T-helper 1 cell (primary cell): ENCODE results near the gene VAC14.
"Not testable (repeated sequence)": the region's sequence is repeated elsewhere in the genome, so short reads cannot be mapped to it uniquely, and the experiment has no call there.

Experiments used
- DNase-seq, 5 donors: peaks; one replicate each; pipeline ENCODE4 v3.0.0-alpha.2; 2012 to 2020
- total RNA-seq, 4 donors: gene quantifications; one replicate each; lab custom pipeline; 2026; lab: John Stamatoyannopoulos, UW

The VAC14 gene
- 22.5 to 47.4 (median 35.1) reads per million in 4 donors for total RNA-seq

DNA sequence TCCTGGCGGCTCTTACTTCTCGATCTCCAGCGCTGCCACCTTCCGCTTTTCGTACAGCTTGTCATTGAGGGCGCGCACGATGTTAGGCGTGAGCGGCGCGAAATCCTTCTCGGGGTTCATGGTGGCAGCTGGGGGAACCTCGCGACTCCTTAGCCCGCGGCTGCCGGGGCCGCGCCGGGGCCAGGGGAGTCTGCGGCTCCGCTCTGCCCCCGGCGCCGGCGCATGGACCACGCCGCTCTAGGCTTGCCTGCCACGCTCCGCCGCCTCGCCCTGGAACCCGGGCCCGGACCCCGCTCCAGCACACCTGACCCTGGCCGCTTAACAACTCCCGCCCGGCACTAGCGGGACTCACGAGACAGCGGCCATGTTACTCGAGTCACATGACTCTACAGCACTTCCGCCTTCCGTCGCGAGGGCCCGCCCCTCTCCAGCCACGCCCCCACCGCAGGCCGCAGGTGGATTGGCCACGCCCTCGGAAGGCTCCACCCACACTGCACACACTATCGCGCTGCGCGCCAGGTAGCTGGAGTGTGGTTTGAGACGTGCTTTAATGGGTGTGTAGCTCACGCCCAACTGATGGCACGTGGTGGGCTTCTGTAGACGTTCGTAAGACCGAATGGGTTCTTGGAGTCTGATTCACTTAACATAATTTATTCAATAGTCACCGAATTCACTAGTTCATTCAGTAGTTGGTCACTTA, at the start of gene VAC14:
Gene VAC14, minus strand, starts transcription at position 378 of the 700 bp plus-strand sequence. Its CDS starts 258 bp downstream, at position 120.
- peak; percentile 92 to 97 (median 94) for DNase-seq

DNA sequence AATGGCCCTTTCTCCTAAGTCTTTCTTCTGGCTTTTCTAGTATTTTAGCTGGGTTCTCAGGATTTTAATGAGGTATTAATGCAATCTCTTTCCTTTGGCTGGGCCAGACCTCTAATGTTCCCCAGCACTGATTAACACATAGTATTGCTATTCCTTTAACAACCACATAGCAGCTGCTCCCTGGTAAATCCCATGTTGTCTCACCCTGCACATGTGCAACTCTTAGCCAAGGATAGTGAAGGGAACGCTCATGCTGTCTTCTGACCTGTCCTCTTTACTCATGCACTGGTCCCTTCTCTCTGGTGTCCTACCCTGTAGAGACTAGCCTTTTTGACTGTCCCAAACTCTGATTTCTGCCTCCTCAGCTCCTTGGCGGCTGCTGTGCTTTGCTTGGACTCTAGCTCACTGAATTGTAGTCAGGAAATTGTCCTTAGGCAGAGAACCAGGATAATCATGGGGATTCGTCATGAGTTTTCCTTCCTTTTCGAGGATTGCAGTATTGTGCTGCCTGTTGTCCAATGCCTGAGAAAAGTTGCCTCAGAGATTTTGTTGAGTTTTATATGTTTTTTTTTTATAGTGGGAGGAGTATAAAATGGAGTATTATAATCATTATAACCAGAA, 22.6 kb upstream of the VAC14 start:
- DNase-seq = not testable (repeated sequence)

DNA sequence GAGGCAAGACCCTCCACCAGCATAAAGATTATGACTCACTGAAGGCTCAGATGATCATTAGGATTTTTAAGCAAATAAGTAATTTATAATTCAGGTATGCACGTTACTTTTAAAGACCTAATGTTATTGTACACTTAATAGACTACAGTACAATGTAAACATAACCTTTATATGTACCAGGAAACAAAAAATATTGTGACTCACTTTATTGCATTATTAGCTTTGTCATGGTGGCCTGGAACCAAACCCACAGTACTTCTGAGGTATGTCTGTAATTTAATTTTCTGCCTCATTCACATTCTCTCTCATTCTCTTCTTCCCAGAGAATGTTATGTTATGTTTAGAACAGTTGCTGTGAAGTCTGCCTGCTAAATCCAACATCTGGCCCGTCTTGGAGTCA, 21.8 kb upstream of the VAC14 start:
- not testable (repeated sequence) for DNase-seq

DNA sequence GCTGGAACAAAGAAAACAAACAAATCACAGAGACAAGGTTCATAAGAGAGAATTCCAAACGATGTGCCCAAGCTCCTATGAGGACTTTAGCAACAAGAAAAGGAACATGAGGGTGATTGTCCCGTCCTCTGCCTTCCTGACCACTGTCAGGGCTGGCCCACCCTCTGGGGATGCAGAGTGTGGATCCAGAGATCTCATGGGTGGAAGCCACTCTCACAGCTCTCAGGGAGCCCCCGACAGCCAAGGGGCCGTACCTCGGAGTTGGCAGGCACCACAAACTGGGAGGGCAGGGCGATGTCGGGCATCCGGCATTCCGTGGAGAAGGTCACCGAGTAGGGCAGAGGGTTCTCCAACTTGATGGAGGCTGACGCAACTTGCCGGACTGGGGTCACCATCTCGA, 17.1 kb upstream of the VAC14 start:
- DNase-seq = not testable (repeated sequence)

DNA sequence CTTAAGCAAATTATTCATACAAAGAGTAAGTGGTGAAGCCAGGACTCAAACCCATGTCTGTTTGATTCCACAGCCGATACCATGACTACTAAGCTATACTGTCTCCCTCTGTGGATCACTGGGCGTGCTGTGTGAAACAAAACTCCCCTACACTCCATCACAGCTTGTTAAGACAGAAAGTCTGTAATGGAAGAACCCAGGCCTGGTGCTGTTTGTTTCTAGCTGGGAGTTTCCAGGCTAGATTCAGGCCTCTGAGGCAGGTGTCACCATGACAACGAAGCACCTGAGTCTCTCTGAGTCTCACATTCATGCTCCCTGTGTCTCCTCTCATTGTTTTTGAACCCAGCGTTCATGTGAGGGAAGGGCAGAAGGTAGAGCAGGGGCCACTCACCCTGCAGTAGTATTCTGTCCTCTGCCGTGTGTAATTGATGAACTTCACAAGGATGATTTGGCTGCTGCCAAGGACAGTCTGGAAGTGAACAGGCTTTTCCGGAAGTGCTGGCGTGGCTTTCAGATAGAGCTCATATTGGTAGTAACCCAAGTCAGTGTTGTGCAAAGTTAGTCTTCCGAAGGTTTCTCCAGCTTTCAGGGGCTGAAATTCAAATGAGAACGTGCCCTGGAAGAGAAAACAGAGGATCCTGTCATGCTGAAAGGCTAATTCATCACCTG, 8.6 kb upstream of the VAC14 start:
- no peak for DNase-seq

DNA sequence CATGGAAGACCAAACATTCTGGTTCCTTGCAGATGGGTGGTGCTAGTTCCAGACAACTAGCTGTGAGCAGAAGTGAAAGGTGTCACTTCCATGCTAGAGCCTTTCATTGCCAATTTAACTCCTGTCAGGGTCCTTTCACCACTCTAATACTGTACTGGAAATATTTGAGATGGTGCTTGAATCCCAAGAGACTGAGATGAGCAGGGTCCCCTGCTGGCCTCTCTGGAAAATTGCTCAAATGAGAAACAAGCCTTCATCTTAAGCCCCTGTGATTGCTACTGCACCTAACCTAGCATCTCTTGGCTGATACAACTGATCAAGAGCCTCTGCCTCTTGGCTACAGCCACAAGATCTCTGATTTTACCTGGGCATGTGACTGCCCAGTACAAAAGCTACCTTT, 7.4 kb upstream of the VAC14 start:
- no peak for DNase-seq

GRCh38 chr16:70805787-70806186, 4.8 kb upstream of the VAC14 start:
- DNase-seq = no peak

- no peak for DNase-seq
Measured at GRCh38 chr16:70805380-70805779, 4.4 kb upstream of the VAC14 start.

GRCh38 chr16:70804734-70805169, 3.8 kb upstream of the VAC14 start:
- no peak for DNase-seq

GRCh38 chr16:70804153-70804733, 3.3 kb upstream of the VAC14 start:
- peak in 1 of 5 donors; percentile 28 for DNase-seq

- no peak for DNase-seq
Measured at GRCh38 chr16:70803319-70803718, 2.4 kb upstream of the VAC14 start.

DNA sequence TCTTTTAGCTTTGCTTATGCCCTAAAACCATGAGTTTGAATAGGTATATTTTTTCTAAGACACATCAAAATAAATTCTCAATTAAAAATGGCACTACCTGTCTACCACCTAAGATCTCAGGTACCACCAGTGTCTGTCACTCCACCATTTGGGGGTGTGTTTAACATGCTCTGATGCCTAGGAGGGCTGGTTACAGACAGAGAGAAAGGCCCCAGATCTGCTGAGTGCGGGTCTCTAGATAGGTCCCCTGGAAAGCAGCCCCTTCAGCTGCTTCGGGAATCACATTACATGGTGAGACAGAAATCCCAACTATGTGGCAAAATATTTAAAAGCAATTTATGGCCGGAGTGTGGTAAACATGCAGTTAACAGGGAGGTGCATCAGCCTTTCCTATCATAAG, 653 bp upstream of the VAC14 start:
- DNase-seq = no peak

DNA sequence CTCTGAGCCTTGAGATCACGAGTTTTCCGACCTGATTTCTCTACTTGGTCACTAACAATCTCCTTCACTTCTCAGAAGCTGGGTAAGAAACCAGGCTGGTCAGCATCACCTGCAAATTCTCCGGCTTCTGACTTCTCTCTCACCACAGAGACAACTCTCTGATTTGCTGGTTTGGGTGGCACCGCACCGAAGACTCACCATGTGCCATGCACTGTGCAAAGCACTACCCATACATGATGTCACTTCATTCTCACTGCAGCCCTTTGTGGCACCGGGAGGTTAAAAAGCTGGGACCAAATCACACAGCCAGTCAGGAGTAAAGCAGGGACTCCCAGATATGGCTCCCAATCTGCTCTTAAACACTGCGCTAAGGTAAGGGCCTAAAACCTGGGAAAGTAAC, 647 bp downstream of the VAC14 start:
- DNase-seq = peak in 1 of 5 donors; percentile 5

DNA sequence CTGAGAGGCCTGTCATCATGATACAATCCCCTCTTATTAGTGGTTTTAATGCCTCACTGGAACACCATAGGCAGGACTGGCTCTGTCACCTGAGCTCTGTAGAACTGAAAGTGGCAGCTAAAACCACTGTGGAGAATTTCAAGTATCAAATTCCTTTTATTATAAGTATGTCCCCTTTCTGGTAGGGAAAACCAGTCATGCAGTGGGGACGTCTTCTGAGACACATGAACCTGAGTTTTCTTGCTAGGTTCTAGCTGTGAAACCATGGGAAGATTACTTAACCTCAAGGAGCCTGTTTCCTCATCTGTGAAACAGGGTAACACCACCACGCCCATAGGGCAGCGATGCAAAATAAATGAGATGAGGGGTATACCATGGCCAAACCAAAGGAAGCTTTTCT, 4.7 kb downstream of the VAC14 start:
- no peak for DNase-seq

DNA sequence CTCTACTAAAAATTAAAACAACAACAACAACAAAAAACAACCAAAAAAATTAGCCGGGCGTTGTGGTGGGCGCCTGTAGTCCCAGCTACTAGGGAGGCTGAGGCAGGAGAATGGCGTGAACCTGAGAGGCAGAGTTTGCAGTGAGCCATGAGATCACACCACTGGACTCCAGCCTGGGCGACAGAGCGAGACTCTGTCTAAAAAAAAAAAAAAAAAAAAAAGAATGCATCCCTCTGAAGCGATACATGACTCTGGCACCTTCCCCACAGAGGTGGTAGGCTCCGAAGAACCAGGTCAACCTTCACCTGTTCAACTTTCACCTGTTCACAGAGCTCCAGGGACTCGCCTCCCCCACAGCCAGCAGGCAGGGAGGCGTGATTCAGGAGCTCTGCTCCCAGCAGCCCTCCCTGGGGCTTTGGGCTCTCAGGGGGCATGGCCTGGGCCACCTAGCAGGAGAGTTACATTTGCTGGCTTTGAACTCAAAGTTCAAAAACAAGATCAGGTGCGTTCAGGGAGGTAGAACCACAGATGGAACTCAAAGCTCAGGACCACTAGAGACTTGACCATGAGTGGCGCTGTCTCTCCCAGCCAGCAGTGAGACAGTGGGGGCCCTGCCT, 5.6 kb downstream of the VAC14 start:
- DNase-seq = no peak

GRCh38 chr16:70793851-70794502, 7.0 kb downstream of the VAC14 start:
- no peak for DNase-seq

DNA sequence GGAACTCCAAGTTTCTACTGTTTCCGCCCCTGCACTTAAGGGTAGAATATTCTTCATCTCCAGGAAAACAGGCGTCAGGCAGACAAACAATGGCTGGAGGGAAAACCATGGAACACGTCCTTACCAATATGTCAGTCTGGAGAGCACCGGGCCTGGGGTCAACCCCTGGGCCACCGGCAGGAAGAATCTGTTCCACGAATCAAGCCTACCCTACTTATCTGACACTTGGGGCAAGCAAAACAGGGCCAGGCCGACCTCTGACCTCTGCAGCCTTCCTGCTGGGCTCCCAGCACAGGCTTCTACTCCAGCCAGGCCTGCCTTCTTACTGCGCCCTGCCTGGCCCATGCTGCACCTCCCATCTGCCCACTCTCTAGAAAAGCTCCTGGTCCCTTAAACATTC, 10.1 kb downstream of the VAC14 start:
- no peak for DNase-seq

DNA sequence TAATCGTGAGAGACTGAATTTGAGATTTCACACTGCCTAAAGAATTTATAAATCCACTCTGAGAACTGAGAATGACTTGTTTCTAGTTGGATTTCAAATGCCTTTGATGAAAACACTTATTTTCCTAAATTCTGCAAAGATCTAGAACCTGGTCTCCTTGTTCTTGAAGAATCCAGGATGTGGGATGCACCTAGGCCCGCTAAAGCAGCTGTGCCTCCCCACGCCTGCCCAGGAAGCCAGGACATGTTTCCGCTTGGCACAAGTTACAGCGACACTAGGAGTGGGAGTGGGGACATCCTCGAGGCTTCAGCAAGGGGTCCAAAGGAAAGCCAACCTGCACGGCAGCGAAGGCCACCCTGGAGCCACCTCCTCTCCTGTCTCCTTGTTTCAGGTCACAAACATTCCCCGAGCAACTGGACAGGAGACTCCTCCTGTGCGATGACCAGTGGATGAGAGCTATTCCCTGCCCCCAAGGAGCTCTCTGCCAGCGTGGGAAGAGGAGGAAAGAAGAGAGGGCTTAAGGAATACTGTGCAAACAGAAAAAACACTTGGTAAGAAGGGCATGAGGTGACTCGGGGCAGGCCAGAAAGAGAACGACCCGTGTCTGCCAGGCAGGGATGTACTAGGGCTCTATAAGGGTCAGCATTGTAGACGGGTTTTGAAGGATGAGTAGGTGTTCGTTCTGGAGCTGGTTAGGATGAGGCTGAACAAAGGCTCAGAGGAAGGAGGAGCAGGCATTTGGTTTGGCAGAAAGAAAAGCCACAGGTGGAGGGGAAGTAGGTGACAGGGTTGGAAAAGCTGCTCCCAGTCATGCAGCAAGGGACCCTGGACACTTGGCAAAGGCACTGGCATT, 11.1 kb downstream of the VAC14 start:
- DNase-seq = no peak

- DNase-seq = no peak
Measured at GRCh38 chr16:70788668-70789594, 12.0 kb downstream of the VAC14 start.

DNA sequence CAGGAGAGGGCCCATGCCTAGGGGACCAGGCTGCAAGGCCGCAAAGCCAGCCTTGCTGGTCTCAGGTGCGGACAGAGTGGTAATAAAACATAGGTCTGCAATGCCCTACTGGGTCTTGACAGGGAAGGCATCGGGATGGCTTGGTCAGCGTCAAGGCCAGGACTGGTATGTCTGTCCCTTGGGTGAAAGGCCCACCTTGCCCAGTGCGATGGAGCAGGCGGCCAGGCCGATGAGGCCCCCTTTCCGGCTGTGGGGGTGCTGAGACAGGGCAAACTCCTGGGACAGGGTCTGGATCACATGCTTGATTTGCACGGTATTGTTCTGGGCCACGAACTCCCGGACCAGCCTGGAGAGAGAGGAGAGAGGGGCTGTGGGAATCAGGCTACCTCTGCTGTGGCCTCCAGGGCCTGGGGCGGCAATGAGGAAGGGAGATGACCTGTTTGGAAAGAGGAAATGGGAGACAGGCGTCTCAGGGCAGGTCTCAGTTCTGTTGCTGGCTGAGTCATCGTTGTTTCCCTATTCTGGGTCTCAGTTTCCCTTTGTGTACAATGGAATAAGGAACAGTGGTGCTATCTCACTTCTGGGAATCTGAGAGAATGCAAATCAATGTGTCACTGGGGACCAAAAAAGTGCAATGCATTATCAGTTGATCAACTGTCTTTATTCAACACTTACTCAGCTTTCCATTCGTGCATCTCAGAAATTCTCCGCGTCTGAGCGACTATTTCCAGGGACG, 14.8 kb downstream of the VAC14 start:
- DNase-seq = no peak
